Esophagus squamous epithelium (tissue), 5 donors: ENCODE data around the gene KMT2C. TPM values are rescaled to one million over a fixed set of nuclear protein-coding genes. Genes with fewer than 3 reads are reported as not detected.
A peak's percentile ranks its signal among the peaks of the same experiment; 100 is the strongest.
"Not testable (repeated sequence)": the region's sequence is repeated elsewhere in the genome, so short reads cannot be mapped to it uniquely, and the experiment has no call there.

ENCODE experiments used
- DNase-seq: peaks from one replicate; lab custom pipeline; 2025; lab: John Stamatoyannopoulos, UW
- H3K27ac ChIP-seq, 4 donors: fragments of 200-600 bp; sonication (generic); one replicate each; pipeline ENCODE4 v1.5.1; 2016 to 2019; ENCODE audit warnings: mild to moderate bottlenecking in 1 of 4
- H3K27me3 ChIP-seq, 4 donors: fragments of 200-600 bp; sonication (generic); 1 replicate in 3 of 4; 2 replicates in 1 of 4; pipeline versions ENCODE4 v1.5.1 to v1.6.0; 2017 to 2021; ENCODE audit warnings: antibody characterized with exemption in 1 of 4
- H3K36me3 ChIP-seq, 3 donors: fragments of 200-600 bp; sonication (generic); one replicate each; pipeline ENCODE4 v1.5.1; 2016 to 2019
- H3K4me1 ChIP-seq, 3 donors: fragments of 200-600 bp; sonication (generic); one replicate each; pipeline ENCODE4 v1.5.1; 2017 to 2019
- H3K4me3 ChIP-seq, 4 donors: fragments of 200-600 bp; sonication (generic); 1 replicate in 3 of 4; 2 replicates in 1 of 4; pipeline ENCODE4 v1.5.1; 2016 to 2019; ENCODE audit warnings: mild to moderate bottlenecking in 2 of 4, moderate library complexity in 1 of 4
- H3K9me3 ChIP-seq, 3 donors: fragments of 200-600 bp; sonication (generic); one replicate each; pipeline ENCODE4 v1.5.1; 2016 to 2019
- POLR2A ChIP-seq, 4 donors: fragments of 450-650 bp; IDR thresholded peaks; one replicate each; pipeline ENCODE4 v1.6.1; 2017; ENCODE audit warnings: antibody characterized with exemption in 4 of 4, mild to moderate bottlenecking in 4 of 4, moderate library complexity in 3 of 4
- WGBS, 2 donors: methylation state at CpG; one replicate each; pipeline ENCODE4 v1.1.5; 2018; 5-methylcytosine and 5-hydroxymethylcytosine counted together
- intact Hi-C: fragments of 100-400 bp; cut with DNase I; formaldehyde crosslinking; loops from one replicate; pipeline ENCODE4 v1.15.0; 2022
- total RNA-seq, 4 donors: library from RNA; depleted of rRNA; stranded (reverse); fragments of >200 nt; gene quantifications; one replicate each; pipeline ENCODE4 v1.1.0, GENCODE V29; 2016
- TF ChIP-seq, protein P1 (sequence below), 6 experiments: fragments of 450-650 bp in 4 of 6; fragments of 200-600 bp in 2 of 6; sonication (generic) in 2 of 6; IDR thresholded peaks; one replicate each; pipeline ENCODE4 v1.5.1; 2016 to 2019; ENCODE audit warnings: antibody characterized with exemption in 6 of 6, mild to moderate bottlenecking in 4 of 6, moderate library complexity in 4 of 6
- donor health status: DM: yes; HTN: yes; CAD: no.

The KMT2C gene
- total RNA-seq, 4 donors from 2014 or later, result 25.1 to 64.7 (median 43.4) TPM

DNA sequence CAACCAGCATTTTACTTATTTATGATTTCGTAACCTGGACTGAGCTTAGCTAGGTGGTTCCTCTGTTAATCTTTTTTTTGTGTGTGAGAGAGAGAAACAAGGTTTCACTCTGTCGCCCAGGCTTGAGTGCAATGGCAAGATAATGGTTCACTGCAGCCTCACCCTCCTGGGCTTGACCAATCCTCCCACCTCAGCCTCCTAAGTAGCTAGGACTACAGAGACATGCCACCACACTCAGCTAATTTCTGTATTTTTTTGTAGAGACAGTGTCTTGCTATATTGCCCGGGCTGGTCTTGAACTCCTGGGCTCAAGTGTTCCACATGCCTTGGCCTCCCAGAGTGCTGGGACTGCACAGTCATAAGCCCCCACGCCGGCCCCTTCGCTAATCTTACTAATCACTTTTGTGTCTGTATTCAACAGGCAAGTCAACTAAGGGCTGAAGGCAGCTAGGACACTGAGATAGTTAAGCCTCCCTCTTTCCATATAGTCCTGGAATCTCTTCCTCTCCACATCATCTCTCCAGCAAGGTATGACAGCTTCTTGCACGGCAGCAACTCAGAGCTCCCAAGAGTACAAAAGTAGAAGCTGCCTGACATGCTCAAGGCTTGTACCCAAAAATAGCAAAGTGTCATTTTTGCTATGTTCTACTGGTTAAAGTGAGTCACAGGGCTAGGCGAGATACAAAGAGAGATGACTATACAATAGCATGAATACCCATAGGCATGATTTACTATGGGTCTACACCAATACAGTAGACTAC lies 11.3 kb downstream of the KMT2C start:
- Histone ChIP-seq H3K4me3 (no peak overlapping the region), H3K4me1 (peaks cover 5 to 55% (median 22%) of the 10 kb centered on the region in 3 donors), H3K27ac (peak overlapping the region in 2 of 4 donors; percentile 7 to 44), H3K9me3 (peaks cover 0 to 10% (median 0%) of the 10 kb centered on the region in 3 donors), H3K27me3 (no peaks in the 10 kb centered on the region), H3K36me3 (no peaks in the 10 kb centered on the region)
- intact Hi-C loops, result no loop called here
- TF ChIP-seq, protein P1, sequence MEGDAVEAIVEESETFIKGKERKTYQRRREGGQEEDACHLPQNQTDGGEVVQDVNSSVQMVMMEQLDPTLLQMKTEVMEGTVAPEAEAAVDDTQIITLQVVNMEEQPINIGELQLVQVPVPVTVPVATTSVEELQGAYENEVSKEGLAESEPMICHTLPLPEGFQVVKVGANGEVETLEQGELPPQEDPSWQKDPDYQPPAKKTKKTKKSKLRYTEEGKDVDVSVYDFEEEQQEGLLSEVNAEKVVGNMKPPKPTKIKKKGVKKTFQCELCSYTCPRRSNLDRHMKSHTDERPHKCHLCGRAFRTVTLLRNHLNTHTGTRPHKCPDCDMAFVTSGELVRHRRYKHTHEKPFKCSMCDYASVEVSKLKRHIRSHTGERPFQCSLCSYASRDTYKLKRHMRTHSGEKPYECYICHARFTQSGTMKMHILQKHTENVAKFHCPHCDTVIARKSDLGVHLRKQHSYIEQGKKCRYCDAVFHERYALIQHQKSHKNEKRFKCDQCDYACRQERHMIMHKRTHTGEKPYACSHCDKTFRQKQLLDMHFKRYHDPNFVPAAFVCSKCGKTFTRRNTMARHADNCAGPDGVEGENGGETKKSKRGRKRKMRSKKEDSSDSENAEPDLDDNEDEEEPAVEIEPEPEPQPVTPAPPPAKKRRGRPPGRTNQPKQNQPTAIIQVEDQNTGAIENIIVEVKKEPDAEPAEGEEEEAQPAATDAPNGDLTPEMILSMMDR (IDR thresholded peaks at IDR 0.05), result no peak
- TF ChIP-seq POLR2A (IDR thresholded peaks at IDR 0.05), result no peak
- WGBS, 2 donors, result 77 to 79% methylated on average over 7 to 8 of the region's 8 CpGs
- DNase-seq, result no peak

- H3K4me3 ChIP-seq, result no peak overlapping the region
- intact Hi-C loops, result no loop called here
- no peaks in the 10 kb centered on the region for H3K27me3 ChIP-seq
- 87 to 88% methylated on average over 3 of the region's 3 CpGs for WGBS, 2 donors
- DNase-seq, result no peak
- peaks cover 0 to 10% (median 0%) of the 10 kb centered on the region in 3 donors for H3K9me3 ChIP-seq
- H3K36me3 ChIP-seq, result no peaks in the 10 kb centered on the region
- H3K4me1 ChIP-seq, result peaks cover 5 to 51% (median 17%) of the 10 kb centered on the region in 3 donors
- TF ChIP-seq, protein P1 (IDR thresholded peaks at IDR 0.05), result no peak
- no peak for TF ChIP-seq POLR2A (IDR thresholded peaks at IDR 0.05)
- H3K27ac ChIP-seq, result no peak overlapping the region
Observed at GRCh38 chr7:152423991-152424347, 11.8 kb downstream of the KMT2C start.

DNA sequence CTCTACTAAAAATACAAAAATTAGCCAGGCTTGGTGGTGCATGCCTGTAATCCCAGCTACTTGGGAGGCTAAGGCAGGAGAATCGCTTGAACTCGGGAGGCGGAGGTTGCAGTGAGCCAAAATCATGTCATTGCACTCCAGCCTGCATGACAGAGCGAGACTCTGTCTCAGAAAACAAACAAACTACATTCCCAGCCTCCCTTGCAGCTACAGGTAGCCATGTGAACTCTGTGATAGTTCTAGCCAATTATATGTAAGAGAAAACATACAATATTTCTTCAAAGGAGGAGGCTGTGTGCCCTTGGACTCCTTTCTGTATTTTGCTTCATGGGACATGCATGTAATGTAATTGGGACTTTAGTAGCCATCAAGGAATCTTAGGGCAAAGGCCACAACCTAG lies 12.6 kb downstream of the KMT2C start:
- H3K27ac ChIP-seq, H3K36me3 ChIP-seq, H3K4me3 ChIP-seq, H3K27me3 ChIP-seq, H3K9me3 ChIP-seq, intact Hi-C loops, DNase-seq: not testable (repeated sequence)
- H3K4me1 ChIP-seq, result peaks cover 5 to 43% (median 11%) of the 10 kb centered on the region in 3 donors
- 95 to 96% methylated on average over 4 of the region's 4 CpGs for WGBS, 2 donors

GRCh38 chr7:152420950-152421349 lies 14.9 kb downstream of the KMT2C start:
- DNase-seq, H3K9me3 ChIP-seq, intact Hi-C loops, H3K27ac ChIP-seq, H3K4me3 ChIP-seq, H3K36me3 ChIP-seq, H3K27me3 ChIP-seq: not testable (repeated sequence)
- H3K4me1 ChIP-seq, result peaks cover 0 to 21% (median 11%) of the 10 kb centered on the region in 3 donors

DNA sequence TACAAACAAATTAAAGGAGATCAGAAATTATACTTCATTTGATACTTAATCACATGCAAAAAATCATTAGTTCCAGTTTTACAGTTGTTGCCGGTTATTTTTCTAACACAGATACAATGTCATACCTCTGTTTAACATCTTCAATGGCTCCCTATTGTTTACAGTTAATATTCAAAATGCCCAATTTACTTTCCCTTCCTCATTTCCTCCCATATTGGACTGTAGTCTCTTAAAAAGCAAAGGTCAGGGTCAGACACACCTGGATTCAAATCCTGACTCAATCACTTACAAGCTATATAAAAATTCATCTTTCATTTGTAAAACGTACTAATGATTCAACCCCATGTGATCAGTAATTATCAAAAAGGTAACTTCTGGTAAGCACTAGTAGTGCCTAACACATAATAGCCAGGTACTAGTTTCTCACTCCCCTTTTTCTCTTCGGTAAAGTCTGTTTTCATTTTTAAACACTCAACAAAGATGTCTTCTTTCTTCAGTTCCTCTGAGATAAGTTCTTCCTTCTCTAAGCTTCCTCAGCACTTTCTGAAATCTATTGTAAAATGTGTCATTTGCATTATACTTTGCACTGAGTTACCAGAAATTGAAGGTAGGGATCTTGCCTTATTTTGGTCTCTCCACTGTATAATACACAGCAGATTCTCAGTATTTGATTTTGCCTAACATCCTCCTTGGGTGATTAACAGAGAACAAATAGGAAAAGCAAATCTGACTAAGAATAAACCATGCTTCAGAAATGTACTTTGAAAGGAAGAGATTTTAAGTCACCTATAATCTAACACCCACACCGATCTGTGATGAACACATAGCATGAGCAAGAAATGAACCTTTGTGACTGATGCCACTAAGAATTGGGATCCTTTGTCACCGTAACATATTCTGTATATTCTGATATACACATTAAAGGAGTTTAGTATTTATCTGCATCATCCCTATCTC lies 16.1 kb downstream of the KMT2C start:
- H3K4me1 ChIP-seq, result peaks cover 0 to 12% (median 7%) of the 10 kb centered on the region in 3 donors
- TF ChIP-seq, protein P1 (IDR thresholded peaks at IDR 0.05), result no peak
- TF ChIP-seq POLR2A (IDR thresholded peaks at IDR 0.05), result no peak
- H3K9me3 ChIP-seq, result peaks cover 0 to 10% (median 0%) of the 10 kb centered on the region in 3 donors
- DNase-seq, result no peak
- no peak overlapping the region for H3K4me3 ChIP-seq
- WGBS, 2 donors, result 65 to 72% methylated on average over 5 of the region's 5 CpGs
- H3K27ac ChIP-seq, result no peak overlapping the region
- intact Hi-C loops, result no loop called here
- H3K27me3 ChIP-seq, result no peaks in the 10 kb centered on the region
- no peaks in the 10 kb centered on the region for H3K36me3 ChIP-seq

- Histone ChIP-seq H3K9me3 (no peaks in the 10 kb centered on the region), H3K27ac (no peak overlapping the region), H3K36me3 (peaks cover 0 to 4% (median 0%) of the 10 kb centered on the region in 3 donors), H3K27me3 (no peaks in the 10 kb centered on the region), H3K4me1 (peaks cover 0 to 29% (median 3%) of the 10 kb centered on the region in 3 donors), H3K4me3 (no peak overlapping the region)
- DNase-seq, result no peak
- TF ChIP-seq, protein P1 (IDR thresholded peaks at IDR 0.05), result no peak
- no peak for TF ChIP-seq POLR2A (IDR thresholded peaks at IDR 0.05)
- WGBS, 2 donors, result 78 to 84% methylated on average over 2 of the region's 2 CpGs
- intact Hi-C loops, result no loop called here
Observed at GRCh38 chr7:152414779-152415178, 21.0 kb downstream of the KMT2C start.
